Peyer's patch (tissue), 4 donors: ENCODE data around the gene RHOB.

Experiments
- CTCF ChIP-seq, 6 experiments: fragments of 450-650 bp in 4 of 6; fragments of 200-600 bp in 2 of 6; sonication (generic) in 1 of 6; IDR thresholded peaks; one replicate each; pipeline ENCODE4 v1.5.1; 2017 to 2019; ENCODE audit warnings: antibody characterized with exemption in 6 of 6, mild to moderate bottlenecking in 3 of 6, moderate library complexity in 1 of 6
- POLR2A ChIP-seq, 2 donors: fragments of 450-650 bp; IDR thresholded peaks; one replicate each; pipeline ENCODE4 v1.5.1; 2017; ENCODE audit warnings: antibody characterized with exemption in 2 of 2, mild to moderate bottlenecking in 2 of 2, moderate library complexity in 2 of 2

DNA sequence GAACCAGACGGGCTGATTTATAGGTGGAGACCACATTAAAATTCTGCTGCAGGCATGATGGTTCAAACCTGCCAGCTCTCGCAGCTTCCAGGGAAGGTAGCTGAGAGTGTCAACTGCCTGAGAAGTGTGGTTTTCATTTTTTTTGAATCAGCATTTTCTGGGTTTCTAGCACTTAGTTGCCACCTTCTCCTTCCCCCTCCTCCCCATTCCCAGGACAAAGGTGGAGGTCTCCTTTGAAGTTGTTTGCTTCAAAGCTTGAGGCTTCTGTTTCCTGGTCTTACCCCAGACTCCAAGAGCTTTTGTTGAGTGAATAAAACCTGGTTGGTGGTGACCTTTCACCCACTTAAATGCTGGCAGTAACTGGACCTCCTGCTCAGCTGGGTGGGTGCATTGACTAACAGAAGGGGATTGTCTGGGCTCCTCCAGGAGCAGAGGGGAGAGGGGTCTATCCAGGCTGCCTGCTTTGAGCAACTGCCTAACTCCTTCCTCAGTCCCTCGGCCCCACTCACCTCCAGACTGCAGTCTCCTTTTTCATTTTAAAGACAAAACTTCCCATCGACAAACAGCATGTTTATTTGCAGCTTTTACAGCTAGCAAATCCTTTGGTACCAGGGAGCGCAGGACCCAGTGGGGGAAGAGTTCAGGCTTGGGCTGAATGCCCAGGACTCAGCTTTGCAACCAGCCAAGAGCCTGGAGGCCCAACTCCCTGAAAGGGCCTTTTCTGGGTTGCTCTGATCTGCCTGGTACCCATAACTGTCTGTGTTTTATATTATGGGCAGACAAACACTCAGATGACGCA is 3.5 kb downstream of the RHOB start:
- TF ChIP-seq CTCF (IDR thresholded peaks at IDR 0.05) = no peak
- TF ChIP-seq POLR2A (IDR thresholded peaks at IDR 0.05) = peak in 1 of 2 donors; percentile 2
